GM12878 (cell line): ENCODE results near the gene ZDHHC18. TPM values are rescaled to one million over a fixed set of nuclear protein-coding genes. Genes with fewer than 3 reads are reported as not detected.

ENCODE experiments used
- ATAC-seq: fragments of 200-7000 bp; cut with Tn5 transposase; 3 replicates; pipeline ENCODE4 v1.9.1; 2020; ENCODE audit warnings: mild to moderate bottlenecking, moderate library complexity
- BruUV-seq: library from RNA; stranded (reverse); fragments of 400-500 nt; replicated peaks from 2 replicates; lab custom pipeline; 2021; lab: Mats Ljungman, UMichigan
- CTCF ChIA-PET: fragments of 300-600 bp; sonication (Branson Sonifier 250); formaldehyde crosslinking; extraction: SDS; loops from one replicate; lab custom pipeline; 2021; ENCODE audit warnings: inconsistent platforms; lab: Yijun Ruan, JAX
- POLR2A ChIA-PET: fragments of 350-600 bp; formaldehyde crosslinking; extraction: SDS; loops from one replicate; lab custom pipeline; 2021; ENCODE audit warnings: inconsistent platforms; lab: Charles Lee
- RAD21 ChIA-PET: fragments of 300-600 bp; sonication (Branson Sonifier 250); formaldehyde crosslinking; loops from one replicate; lab custom pipeline; 2023; ENCODE audit warnings: antibody characterized with exemption; ENCODE audit not compliant: unreplicated experiment; lab: Charles Lee
- SMC1A ChIA-PET: fragments of 300-600 bp; sonication (Branson Sonifier 250); formaldehyde crosslinking; loops from one replicate; lab custom pipeline; 2023; ENCODE audit not compliant: unreplicated experiment, uncharacterized antibody; lab: Charles Lee
- DNase-seq: peaks from one replicate; pipeline ENCODE4 v3.0.0-alpha.2; 2011; ENCODE audit warnings: low read depth, low spot score
- FAIRE-seq: peaks from 3 replicates; lab custom pipeline; 2011; peaks lifted over from hg19 to GRCh38; lab: Jason Lieb, UNC
- H2AFZ ChIP-seq: 2 replicates; pipeline ENCODE4 v1.6.0; 2011; ENCODE audit warnings: low read depth, low read length, control low read depth; ENCODE audit not compliant: control insufficient read depth
- H3K27ac ChIP-seq: 2 replicates; pipeline ENCODE4 v1.5.1; 2011; ENCODE audit warnings: control low read depth; ENCODE audit not compliant: control insufficient read depth, insufficient read depth
- H3K27me3 ChIP-seq, 2 experiments: replicated peaks in 1 of 2; 2 replicates each; pipeline versions ENCODE4 v1.6.0 to v1.6.1; 2011; ENCODE audit warnings: low read length in 1 of 2; ENCODE audit not compliant: control insufficient read depth in 2 of 2, insufficient read depth in 2 of 2
- H3K36me3 ChIP-seq, 2 experiments: 2 replicates each; pipeline ENCODE4 v1.5.1; 2011; ENCODE audit warnings: low read length in 1 of 2; ENCODE audit not compliant: control insufficient read depth in 2 of 2, insufficient read depth in 2 of 2
- H3K4me1 ChIP-seq: 2 replicates; pipeline ENCODE4 v1.6.1; 2011; ENCODE audit warnings: mild to moderate bottlenecking, low read length, moderate library complexity, mixed read lengths; ENCODE audit not compliant: control insufficient read depth, insufficient read depth
- H3K4me2 ChIP-seq: 2 replicates; pipeline ENCODE4 v1.6.0; 2011; ENCODE audit warnings: control low read depth; ENCODE audit not compliant: control insufficient read depth, insufficient read depth
- H3K4me3 ChIP-seq: fragments of 200-600 bp; sonication (generic); 2 replicates; pipeline ENCODE4 v1.5.1; 2016
- H3K79me2 ChIP-seq: 2 replicates; pipeline ENCODE4 v1.6.0; 2011; ENCODE audit warnings: low read length; ENCODE audit not compliant: control insufficient read depth, insufficient read depth
- H3K9ac ChIP-seq: 2 replicates; pipeline ENCODE4 v1.8.0; 2011; ENCODE audit warnings: low read length, control low read depth, mixed read lengths; ENCODE audit not compliant: control insufficient read depth, insufficient read depth
- H3K9me3 ChIP-seq: replicated peaks from 3 replicates; pipeline ENCODE4 v1.5.1; 2011; ENCODE audit warnings: mild to moderate bottlenecking, low read length; ENCODE audit not compliant: control insufficient read depth, insufficient read depth
- H4K20me1 ChIP-seq: 2 replicates; pipeline ENCODE4 v1.6.0; 2011; ENCODE audit not compliant: control insufficient read depth, insufficient read depth
- CBFB ChIP-seq: IDR thresholded peaks from 2 replicates; pipeline ENCODE4 v1.6.1; 2016; ENCODE audit warnings: antibody characterized with exemption, low read depth
- DPF2 ChIP-seq: fragments of 450-650 bp; IDR thresholded peaks from 2 replicates; pipeline ENCODE4 v1.6.1; 2017; ENCODE audit warnings: mild to moderate bottlenecking
- HDAC6 ChIP-seq: fragments of 200-600 bp; sonication (generic); IDR thresholded peaks from one replicate; pipeline ENCODE4 v1.8.0; 2017; ENCODE audit warnings: antibody characterized with exemption; ENCODE audit not compliant: unreplicated experiment
- MTA3 ChIP-seq: IDR thresholded peaks from 2 replicates; pipeline ENCODE4 v1.6.1; 2012; ENCODE audit warnings: low read length, inconsistent platforms, borderline replicate concordance
- NBN ChIP-seq: fragments of 450-650 bp; IDR thresholded peaks from 2 replicates; pipeline ENCODE4 v1.6.1; 2016
- RAD51 ChIP-seq: fragments of 450-650 bp; IDR thresholded peaks from 2 replicates; pipeline ENCODE4 v1.6.1; 2016; ENCODE audit warnings: moderate library complexity, mild to moderate bottlenecking, inconsistent platforms
- SMARCA5 ChIP-seq: fragments of 450-650 bp; IDR thresholded peaks from 2 replicates; pipeline ENCODE4 v1.6.1; 2017; ENCODE audit warnings: mild to moderate bottlenecking
- TCF3 ChIP-seq: IDR thresholded peaks from 2 replicates; pipeline ENCODE4 v1.6.1; 2012; ENCODE audit warnings: low read depth, mild to moderate bottlenecking, low read length, borderline replicate concordance; ENCODE audit not compliant: insufficient read depth
- ZNF24 ChIP-seq: fragments of 450-650 bp; IDR thresholded peaks from 2 replicates; pipeline ENCODE4 v1.6.1; 2017; ENCODE audit warnings: antibody characterized with exemption, mild to moderate bottlenecking
- ZNF687 ChIP-seq: fragments of 450-650 bp; IDR thresholded peaks from 2 replicates; pipeline ENCODE4 v1.6.1; 2017; ENCODE audit warnings: mild to moderate bottlenecking, moderate library complexity
- WGBS: methylation state at CpG from one replicate; pipeline ENCODE4 v1.1.6; 2016; ENCODE audit warnings: low lambda C conversion rate; ENCODE audit not compliant: insufficient replicate concordance, insufficient coverage; ENCODE audit errors: missing lambda C conversion rate; 5-methylcytosine and 5-hydroxymethylcytosine counted together
- in situ Hi-C: fragments of 300-500 bp; cut with MboI; formaldehyde crosslinking; loops from 9 replicates; pipeline ENCODE4 v1.14.3; 2018; ENCODE audit warnings: mixed read lengths
- intact Hi-C: fragments of 100-400 bp; cut with micrococcal nuclease; formaldehyde crosslinking; loops from one replicate; pipeline ENCODE4 v1.14.2; 2022; ENCODE audit not compliant: unreplicated experiment
- polyA plus RNA-seq, 11 experiments: library from polyadenylated mRNA; depleted of rRNA in 4 of 11; unstranded in 6 of 11; stranded (reverse) in 5 of 11; fragments of >200 nt; fragmentation: Nextera tagmentation in 4 of 11; fragmentation: Illumina TruSeq in 1 of 11; extraction: Ambion mirVana in 4 of 11; extraction: Trizol in 1 of 11; gene quantifications; 1 replicate in 1 of 11; 2 replicates in 10 of 11; pipeline versions ENCODE4 v1.2.1 to v1.2.3, GENCODE V29; 2011 to 2016; ENCODE audit warnings: inconsistent platforms in 2 of 11, missing spikeins in 2 of 11, low read depth in 1 of 11
- total RNA-seq, 4 experiments: library from RNA; depleted of rRNA in 3 of 4; stranded (reverse); fragments of >200 nt in 3 of 4; fragmentation: Illumina TruSeq in 1 of 4; extraction: Trizol in 1 of 4; gene quantifications; 2 replicates each; pipeline versions ENCODE4 v1.2.1 to v1.2.3, GENCODE V29; 2013 to 2021

The ZDHHC18 gene
- total and polyA plus RNA-seq, 10 of the 15 experiments (the other 5 are each of a cell fraction or from before 2014, with no cell fraction given), result 0.40 to 81.2 (median 21.3) TPM

GRCh38 chr1:26838474-26839338, 12.2 kb downstream of the ZDHHC18 start (continued):
- TF ChIP-seq ZNF687, result peak; percentile 98

GRCh38 chr1:26839339-26839722, 12.8 kb downstream of the ZDHHC18 start:
- peak; percentile 42; the same call in 1 of the 2 replicates for TF ChIP-seq ZNF24
- TF ChIP-seq DPF2, result peak; percentile 88
- no peak for TF ChIP-seq HDAC6
- no peak for TF ChIP-seq NBN
- no peak for TF ChIP-seq TCF3
- 0 out of 2 replicates have a peak, but pooled peaks have one; percentile 10 for TF ChIP-seq CBFB
- no peak for TF ChIP-seq RAD51
- no peak for TF ChIP-seq SMARCA5
- peak; percentile 13; the same call in 1 of the 2 replicates for TF ChIP-seq MTA3
- ATAC-seq (peak; percentile 51), DNase-seq (no peak), FAIRE-seq (no peak)
- RAD21 ChIA-PET, result interaction anchor here (0.8 to 3.1 kb wide), 12 partner anchors 9 to 298 kb away, joined by 3 to 28 read pairs (median 5); partner anchors contain the start of genes PIGV and ZDHHC18
- Histone ChIP-seq H3K9me3 (no peaks in the 10 kb centered on the region), H3K79me2 (peaks cover 11% of the 10 kb centered on the region), H2AFZ (no peak overlapping the region), H3K4me1 (peaks cover 29% of the 10 kb centered on the region), H4K20me1 (no peaks in the 10 kb centered on the region), H3K27ac (peak overlapping the region; percentile 96), H3K36me3 (peaks cover 12 to 34% of the 10 kb centered on the region in 2 experiments), H3K4me3 (no peak overlapping the region), H3K27me3 (no peaks in the 10 kb centered on the region), H3K9ac (peak overlapping the region; percentile 69), H3K4me2 (peak overlapping the region; percentile 72)
- BruUV-seq, result TSS peak; percentile 47
- SMC1A ChIA-PET, result interaction anchor here (0.9 to 3.1 kb wide), 10 partner anchors 9 to 51 kb away, joined by 3 to 24 read pairs (median 8); no protein-coding TSS in a partner anchor
- POLR2A ChIA-PET, result interaction anchor here (0.7 to 2.8 kb wide), 9 partner anchors 10 to 51 kb away, joined by 3 to 22 read pairs (median 7); partner anchors contain the start of genes GPN2 and ZDHHC18
- WGBS, result 0% methylated on average over 1 of the region's 1 CpG
- CTCF ChIA-PET, result interaction anchor here (0.9 to 3.1 kb wide), 17 partner anchors 9 to 237 kb away, joined by 3 to 28 read pairs (median 7); partner anchors contain the start of genes PIGV, SFN and ZDHHC18
- in situ Hi-C loops, result no loop called here
- intact Hi-C loops, result loop anchor here (1.0 kb wide), 1 partner anchor 26 kb away; no protein-coding TSS in a partner anchor
